ENCODE measurements around the gene PTTG1IP. TPM values are rescaled to one million over a fixed set of nuclear protein-coding genes. Genes with fewer than 3 reads are reported as not detected.

The PTTG1IP gene
- total RNA-seq, 2 donors from 2014 or later: 216 to 244 TPM

DNA sequence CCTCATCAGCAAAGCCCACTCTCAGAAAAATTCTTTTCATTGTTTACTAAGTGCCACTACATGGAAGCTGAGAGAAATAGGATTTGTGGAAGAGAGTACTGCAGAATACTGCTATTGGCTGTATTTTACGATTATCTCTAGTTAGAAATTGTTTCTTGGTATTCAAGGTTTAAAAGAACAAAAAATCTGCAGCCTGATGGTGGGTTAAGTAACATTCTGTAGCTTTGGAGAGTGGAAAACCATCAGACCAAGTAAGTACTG lies 27.3 kb downstream of the PTTG1IP start:
- Histone ChIP-seq H3K9me3 (no peaks in the 10 kb centered on the region), H3K27me3 (replicated peaks; ENCODE audit: insufficient read depth) (no peaks in the 10 kb centered on the region), H3K4me1 (replicated peaks) (peaks cover 14% of the 10 kb centered on the region), H3K36me3 (peaks cover 3 to 6% of the 10 kb centered on the region in 2 donors), H3K27ac (peak overlapping the region; percentile 19 to 43), H3K4me3 (peak overlapping the region in 1 of 2 donors; percentile 17)
- 3% methylated on average over 1 of the region's 1 CpG for WGBS
- no peak for DNase-seq (ENCODE audit: low spot score)
- intact Hi-C loops (cut with DNase I): no loop called here
- TF ChIP-seq, protein P1, sequence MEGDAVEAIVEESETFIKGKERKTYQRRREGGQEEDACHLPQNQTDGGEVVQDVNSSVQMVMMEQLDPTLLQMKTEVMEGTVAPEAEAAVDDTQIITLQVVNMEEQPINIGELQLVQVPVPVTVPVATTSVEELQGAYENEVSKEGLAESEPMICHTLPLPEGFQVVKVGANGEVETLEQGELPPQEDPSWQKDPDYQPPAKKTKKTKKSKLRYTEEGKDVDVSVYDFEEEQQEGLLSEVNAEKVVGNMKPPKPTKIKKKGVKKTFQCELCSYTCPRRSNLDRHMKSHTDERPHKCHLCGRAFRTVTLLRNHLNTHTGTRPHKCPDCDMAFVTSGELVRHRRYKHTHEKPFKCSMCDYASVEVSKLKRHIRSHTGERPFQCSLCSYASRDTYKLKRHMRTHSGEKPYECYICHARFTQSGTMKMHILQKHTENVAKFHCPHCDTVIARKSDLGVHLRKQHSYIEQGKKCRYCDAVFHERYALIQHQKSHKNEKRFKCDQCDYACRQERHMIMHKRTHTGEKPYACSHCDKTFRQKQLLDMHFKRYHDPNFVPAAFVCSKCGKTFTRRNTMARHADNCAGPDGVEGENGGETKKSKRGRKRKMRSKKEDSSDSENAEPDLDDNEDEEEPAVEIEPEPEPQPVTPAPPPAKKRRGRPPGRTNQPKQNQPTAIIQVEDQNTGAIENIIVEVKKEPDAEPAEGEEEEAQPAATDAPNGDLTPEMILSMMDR (IDR thresholded peaks at IDR 0.05): no peak
- TF ChIP-seq POLR2AphosphoS5 (IDR thresholded peaks at IDR 0.05) (no peak), POLR2A (IDR thresholded peaks at IDR 0.05) (no peak)

DNA sequence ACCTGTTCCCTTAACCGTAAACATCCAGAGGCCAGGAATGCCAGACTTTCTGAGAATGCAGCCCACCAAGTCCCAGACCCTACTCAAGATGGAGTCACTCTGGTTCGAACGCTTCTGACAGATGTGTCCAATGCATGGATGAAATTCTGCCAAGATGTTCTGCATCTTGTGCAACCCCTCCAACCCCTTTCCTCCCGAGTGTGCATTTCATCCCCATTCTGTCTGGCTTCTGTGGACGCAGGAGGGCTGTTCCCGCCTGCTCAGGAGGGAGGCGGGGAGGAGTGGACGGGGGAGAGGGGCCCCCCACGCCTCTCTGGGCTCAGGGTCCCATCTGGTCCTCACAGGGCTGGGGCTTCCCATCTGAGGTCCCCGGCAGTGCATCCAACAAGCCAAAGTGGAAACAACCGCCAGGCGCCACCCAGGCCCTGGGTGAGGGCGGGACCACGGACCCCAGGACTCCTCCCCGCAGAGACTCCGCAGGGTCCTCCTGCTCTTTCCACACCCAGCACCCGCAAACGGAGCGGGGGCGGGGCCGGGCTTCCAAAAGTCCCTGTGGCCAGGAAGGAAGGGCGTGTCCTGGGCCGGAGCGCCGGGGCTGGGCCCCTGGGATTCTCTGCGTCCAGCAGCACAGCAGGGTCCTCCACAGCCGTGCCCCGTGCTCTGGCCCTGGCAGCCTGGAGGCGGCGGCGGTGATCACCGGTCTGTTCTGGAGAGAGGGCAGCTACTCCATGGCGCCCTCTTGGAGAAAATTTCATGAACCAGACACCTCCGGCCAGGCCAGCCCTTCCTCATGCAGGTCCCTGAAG lies 27.9 kb downstream of the PTTG1IP start:
- peak overlapping the region; percentile 25 to 43 for H3K27ac ChIP-seq
- H3K9me3 ChIP-seq: no peaks in the 10 kb centered on the region
- H3K4me1 ChIP-seq (replicated peaks): peaks cover 14% of the 10 kb centered on the region
- H3K4me3 ChIP-seq: peak overlapping the region; percentile 17
- TF ChIP-seq POLR2AphosphoS5 (IDR thresholded peaks at IDR 0.05): no peak
- TF ChIP-seq POLR2A (IDR thresholded peaks at IDR 0.05): no peak
- TF ChIP-seq, protein P1 (IDR thresholded peaks at IDR 0.05): no peak
- no peak for DNase-seq (ENCODE audit: low spot score)
- intact Hi-C loops (cut with DNase I): no loop called here
- no peaks in the 10 kb centered on the region for H3K27me3 ChIP-seq (replicated peaks; ENCODE audit: insufficient read depth)
- H3K36me3 ChIP-seq: peaks cover 1 to 3% of the 10 kb centered on the region in 2 donors
- WGBS: 10% methylated on average over 22 of the region's 34 CpGs

DNA sequence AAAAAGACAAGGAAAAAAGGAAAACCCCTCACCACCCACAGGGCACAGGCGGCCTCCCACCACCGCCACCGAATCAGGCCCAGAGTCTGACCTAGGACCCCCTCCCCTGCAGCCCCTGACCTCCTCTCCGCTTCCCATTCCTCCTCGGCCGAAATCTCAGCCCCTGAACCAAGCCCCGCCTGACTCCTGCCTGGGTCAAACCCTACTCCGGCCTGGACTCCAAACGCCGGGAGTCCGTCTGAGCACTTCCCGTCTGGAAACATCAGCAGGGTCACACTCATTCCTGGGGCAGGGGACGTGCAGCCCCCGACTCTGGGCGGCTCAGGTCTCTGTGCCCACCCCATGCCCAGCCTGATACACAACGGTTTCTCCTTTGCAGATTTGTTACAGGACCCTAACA lies 29.2 kb downstream of the PTTG1IP start:
- no peak for DNase-seq (ENCODE audit: low spot score)
- 82% methylated on average over 16 of the region's 16 CpGs for WGBS
- intact Hi-C loops (cut with DNase I): no loop called here
- no peak overlapping the region for H3K4me3 ChIP-seq
- H3K36me3 ChIP-seq: no peaks in the 10 kb centered on the region
- H3K9me3 ChIP-seq: no peaks in the 10 kb centered on the region
- peaks cover 14% of the 10 kb centered on the region for H3K4me1 ChIP-seq (replicated peaks)
- TF ChIP-seq POLR2AphosphoS5 (IDR thresholded peaks at IDR 0.05): no peak
- TF ChIP-seq, protein P1 (IDR thresholded peaks at IDR 0.05): no peak
- no peak for TF ChIP-seq POLR2A (IDR thresholded peaks at IDR 0.05)
- H3K27ac ChIP-seq: no peak overlapping the region
- no peaks in the 10 kb centered on the region for H3K27me3 ChIP-seq (replicated peaks; ENCODE audit: insufficient read depth)

DNA sequence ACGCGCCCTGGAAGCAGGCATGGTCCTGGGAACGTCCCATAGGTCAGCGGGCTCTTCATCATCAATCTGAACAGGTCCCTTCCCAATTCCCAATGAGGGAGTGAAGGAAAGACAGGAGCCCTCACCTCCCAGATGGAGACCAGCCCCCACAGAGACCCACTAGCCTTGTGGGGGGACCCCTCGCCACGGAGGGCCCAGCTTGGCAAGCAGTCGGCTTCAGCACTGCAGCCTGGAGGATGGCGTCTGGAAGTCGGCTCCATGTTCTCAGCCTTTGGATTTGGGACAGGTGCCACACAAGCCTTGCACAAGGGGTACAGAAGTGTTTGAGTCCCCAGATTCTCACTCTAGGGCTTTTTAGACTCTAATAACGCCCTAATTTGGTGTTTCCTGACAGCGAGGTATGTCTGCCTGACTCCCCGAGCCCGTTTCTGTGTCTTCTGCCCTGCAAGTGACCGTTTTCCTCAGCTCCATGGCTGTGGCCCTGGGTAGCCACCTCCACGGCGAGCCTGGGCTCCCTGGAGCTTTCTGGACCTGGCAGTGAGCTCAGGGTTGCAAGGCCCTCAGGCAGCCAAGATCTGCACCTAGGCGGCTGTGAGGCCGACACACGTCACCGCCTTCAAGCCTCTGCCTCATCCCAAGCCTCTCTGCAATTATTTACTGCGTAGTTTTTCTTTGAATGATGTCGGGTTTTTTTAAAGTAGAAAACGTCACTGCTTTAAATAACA lies 30.6 kb downstream of the PTTG1IP start:
- DNase-seq (ENCODE audit: low spot score): no peak
- 79% methylated on average over 23 of the region's 23 CpGs for WGBS
- intact Hi-C loops (cut with DNase I): no loop called here

More for the DNA sequence above, 30.6 kb downstream of the PTTG1IP start:
- Histone ChIP-seq H3K36me3 (no peaks in the 10 kb centered on the region), H3K4me3 (no peak overlapping the region), H3K4me1 (replicated peaks) (peaks cover 14% of the 10 kb centered on the region), H3K9me3 (no peaks in the 10 kb centered on the region), H3K27me3 (replicated peaks; ENCODE audit: insufficient read depth) (no peaks in the 10 kb centered on the region), H3K27ac (no peak overlapping the region)
- TF ChIP-seq POLR2A (IDR thresholded peaks at IDR 0.05): no peak
- TF ChIP-seq, protein P1 (IDR thresholded peaks at IDR 0.05): no peak
- TF ChIP-seq POLR2AphosphoS5 (IDR thresholded peaks at IDR 0.05): no peak

Measured in prostate gland (tissue), 2 donors.